DOHH2 (cell line): ENCODE results near the gene IL9R.
"Not testable (repeated sequence)": the region's sequence is repeated elsewhere in the genome, so short reads cannot be mapped to it uniquely, and the experiment has no call there.

ENCODE experiments used
- EZH2phosphoT487 ChIP-seq: fragments of 200-600 bp; sonication (generic); IDR thresholded peaks from 2 replicates; pipeline ENCODE4 v1.6.1; 2017; ENCODE audit warnings: borderline replicate concordance, mild to moderate bottlenecking, antibody characterized with exemption, low read length, moderate library complexity, mixed read lengths
- TF ChIP-seq, protein P1 (sequence below): fragments of 200-600 bp; sonication (generic); IDR thresholded peaks from one replicate; pipeline ENCODE4 v1.5.1; 2014; ENCODE audit warnings: antibody characterized with exemption, mild to moderate bottlenecking, low read depth, low read length; ENCODE audit not compliant: poor library complexity, severe bottlenecking

DNA sequence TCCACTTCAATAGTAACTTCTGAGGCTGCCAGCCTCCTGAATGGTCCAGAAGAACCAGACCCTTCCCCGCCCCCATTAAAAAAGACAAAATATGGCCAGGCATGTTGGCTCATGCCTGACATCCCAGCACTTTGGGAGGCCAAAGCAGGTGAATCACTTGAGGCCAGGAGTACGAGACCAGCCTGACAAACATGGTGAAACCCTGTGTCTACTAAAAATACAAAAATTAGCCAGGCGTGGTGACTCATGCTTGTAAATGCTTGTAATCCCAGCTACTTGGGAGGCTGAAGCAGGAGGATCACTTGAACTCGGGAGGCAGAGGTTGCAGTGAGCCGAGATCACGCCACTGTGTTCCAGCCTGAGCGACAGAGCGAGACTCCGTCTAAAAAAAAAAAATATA lies 2.3 kb downstream of the IL9R start:
- TF ChIP-seq, protein P1, sequence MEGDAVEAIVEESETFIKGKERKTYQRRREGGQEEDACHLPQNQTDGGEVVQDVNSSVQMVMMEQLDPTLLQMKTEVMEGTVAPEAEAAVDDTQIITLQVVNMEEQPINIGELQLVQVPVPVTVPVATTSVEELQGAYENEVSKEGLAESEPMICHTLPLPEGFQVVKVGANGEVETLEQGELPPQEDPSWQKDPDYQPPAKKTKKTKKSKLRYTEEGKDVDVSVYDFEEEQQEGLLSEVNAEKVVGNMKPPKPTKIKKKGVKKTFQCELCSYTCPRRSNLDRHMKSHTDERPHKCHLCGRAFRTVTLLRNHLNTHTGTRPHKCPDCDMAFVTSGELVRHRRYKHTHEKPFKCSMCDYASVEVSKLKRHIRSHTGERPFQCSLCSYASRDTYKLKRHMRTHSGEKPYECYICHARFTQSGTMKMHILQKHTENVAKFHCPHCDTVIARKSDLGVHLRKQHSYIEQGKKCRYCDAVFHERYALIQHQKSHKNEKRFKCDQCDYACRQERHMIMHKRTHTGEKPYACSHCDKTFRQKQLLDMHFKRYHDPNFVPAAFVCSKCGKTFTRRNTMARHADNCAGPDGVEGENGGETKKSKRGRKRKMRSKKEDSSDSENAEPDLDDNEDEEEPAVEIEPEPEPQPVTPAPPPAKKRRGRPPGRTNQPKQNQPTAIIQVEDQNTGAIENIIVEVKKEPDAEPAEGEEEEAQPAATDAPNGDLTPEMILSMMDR, result not testable (repeated sequence)
- not testable (repeated sequence) for TF ChIP-seq EZH2phosphoT487
